ENCODE measurements around the gene HMGXB4.
A peak's percentile ranks its signal among the peaks of the same experiment; 100 is the strongest.

The HMGXB4 gene

DNA sequence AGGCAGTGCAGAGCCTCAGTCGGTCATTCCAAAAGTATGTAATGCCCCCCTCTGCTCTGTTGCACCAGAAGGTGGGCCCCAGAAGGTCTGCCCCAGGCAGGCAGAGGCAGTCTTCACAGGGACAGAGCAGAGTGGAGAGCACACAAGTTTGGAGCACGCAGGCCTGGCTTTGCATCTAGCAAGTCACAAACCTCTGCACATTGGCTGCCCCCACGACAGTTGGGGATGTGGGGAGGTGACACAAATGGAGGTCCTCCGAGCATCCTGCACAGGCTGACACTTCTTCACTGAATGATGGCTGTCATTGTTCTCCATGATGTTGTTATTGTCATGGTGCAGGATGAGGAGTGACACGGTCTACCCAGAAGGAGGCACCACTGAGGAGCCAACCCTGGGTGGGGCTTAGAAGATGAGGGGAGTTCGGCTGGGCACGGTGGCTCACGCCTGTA lies 54.3 kb downstream of the HMGXB4 start:
- DNase-seq (ENCODE audit: low read depth), result no peak

DNA sequence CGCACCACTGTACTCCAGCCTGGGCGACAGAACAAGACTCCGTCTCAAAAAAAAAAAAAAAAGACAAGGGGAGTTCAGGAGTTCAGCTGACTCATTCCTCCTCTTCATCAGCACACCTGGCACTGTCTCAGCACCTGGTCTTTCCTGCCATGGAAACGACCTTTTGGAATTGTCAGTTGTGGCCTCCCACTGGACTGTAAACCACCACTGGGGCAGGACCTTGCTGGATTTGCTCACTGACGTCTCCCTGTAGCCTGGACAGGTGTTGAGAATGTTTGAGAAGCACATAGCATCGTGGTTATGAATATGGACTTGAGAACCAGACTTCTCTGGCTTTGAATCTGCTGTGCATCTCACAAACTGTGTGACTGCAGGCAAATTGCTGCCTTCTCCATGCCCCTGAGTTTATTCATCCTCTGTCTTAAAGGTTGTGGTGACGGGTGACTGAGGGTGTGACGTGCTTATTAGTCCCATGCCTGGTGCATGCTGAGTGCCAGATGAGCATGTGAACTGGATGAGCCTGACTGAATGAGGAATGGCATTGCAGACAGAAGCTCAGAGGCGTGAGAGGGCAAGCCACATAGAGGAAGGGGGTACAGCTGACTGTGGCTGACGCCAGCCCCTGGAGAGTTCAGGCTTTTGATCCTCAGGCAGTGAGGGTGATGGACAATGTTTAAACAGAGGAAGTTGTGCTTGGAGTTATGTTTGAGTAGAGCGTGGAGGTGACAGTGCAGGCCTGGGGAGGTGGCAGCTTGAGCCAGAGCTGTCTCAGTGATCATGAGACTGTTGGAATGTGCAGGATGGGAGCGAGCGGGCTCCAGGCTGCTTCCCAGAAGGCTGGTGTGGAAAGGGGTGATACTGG lies 55.1 kb downstream of the HMGXB4 start:
- DNase-seq (ENCODE audit: low read depth), result no peak

DNA sequence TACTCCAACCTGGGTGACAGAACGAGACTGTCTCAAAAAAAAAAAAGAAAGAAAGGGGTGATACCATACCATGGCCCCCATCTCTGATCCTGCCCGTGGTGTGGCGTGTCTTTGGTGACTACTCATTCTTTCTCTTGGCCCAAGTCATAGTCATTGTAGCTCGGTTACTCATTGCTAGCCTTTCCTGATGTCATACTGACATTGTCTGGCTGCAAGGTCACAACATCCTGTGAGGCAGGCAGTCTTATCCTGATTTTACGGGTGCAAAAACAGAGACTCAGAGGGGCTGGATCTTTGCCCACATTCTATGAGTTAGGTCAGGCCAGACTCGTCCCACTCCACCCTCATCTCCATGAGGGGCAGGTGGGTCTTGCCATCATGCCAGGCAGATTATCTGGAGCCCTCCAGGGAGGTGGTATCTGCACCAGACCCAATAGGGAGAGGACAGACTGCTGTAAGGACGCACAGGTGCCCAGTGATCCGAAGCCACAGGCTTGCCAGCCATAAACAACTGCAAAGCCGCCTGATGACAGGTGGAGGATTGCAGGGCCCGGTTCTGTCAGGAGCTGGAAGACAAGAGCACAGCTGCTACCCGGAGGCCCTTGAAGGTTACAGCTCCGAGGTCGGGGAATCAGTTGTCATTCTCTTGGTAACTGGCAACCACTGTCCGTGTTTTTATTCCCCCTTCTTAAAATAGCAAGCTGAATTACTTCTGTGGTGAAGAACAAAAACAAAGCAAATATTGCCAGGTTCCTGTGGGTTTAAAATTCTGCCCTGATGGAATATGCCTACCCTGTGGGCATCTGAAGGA lies 56.2 kb downstream of the HMGXB4 start:
- peak; percentile 85 for DNase-seq (ENCODE audit: low read depth)

- no peak for DNase-seq (ENCODE audit: low read depth)
Measured at GRCh38 chr22:35314161-35314942, 57.1 kb downstream of the HMGXB4 start.

- no peak for DNase-seq (ENCODE audit: low read depth)
Measured at GRCh38 chr22:35315141-35315854, 58.0 kb downstream of the HMGXB4 start.

DNA sequence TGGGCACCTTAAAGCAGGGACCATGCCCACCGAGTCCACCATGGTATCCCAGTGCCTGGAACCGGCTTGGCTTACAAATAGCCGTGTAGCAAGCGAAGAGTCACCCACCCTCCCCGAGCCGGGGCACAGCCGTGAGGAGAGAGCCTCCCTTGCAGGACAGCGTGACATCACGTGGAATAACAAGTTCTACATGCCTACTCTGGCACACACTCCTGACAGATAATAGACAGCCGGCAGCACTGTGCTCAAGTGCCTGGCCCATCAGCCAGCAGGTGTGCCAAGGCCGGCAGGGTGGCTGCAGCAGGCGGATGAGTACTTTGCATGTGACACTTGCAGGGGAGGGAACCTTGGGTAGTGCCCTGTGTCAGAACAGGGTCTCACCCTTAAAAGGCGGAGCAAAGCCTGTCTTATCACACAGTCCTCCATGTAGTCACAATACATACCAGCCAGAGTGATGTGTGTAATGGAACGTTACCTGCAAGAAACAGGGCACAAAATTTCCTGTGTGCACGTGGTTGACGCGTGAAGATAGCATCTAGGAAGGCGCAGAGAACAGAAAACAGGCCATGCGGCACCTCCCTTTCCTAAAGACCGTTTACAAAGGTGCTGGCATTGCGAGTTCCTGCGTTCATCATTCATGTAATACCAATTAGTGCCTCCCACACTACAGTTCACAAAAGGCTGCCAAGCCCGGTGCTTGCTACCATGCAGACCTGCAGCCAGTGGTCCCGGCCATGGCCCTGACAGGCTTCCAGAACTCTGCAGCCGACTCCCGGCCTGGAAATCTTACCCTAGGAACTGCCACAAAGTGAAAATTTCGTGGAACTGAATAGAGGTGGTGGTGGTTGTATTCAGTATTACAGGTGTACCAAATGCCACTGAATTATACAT lies 58.8 kb downstream of the HMGXB4 start:
- no peak for DNase-seq (ENCODE audit: low read depth)

- no peak for DNase-seq (ENCODE audit: low read depth)
Measured at GRCh38 chr22:35316751-35317150, 59.5 kb downstream of the HMGXB4 start.

- no peak for DNase-seq (ENCODE audit: low read depth)
Measured at GRCh38 chr22:35317680-35318290, 60.5 kb downstream of the HMGXB4 start.

- no peak for DNase-seq (ENCODE audit: low read depth)
Measured at GRCh38 chr22:35318346-35319215, 61.3 kb downstream of the HMGXB4 start.

DNA sequence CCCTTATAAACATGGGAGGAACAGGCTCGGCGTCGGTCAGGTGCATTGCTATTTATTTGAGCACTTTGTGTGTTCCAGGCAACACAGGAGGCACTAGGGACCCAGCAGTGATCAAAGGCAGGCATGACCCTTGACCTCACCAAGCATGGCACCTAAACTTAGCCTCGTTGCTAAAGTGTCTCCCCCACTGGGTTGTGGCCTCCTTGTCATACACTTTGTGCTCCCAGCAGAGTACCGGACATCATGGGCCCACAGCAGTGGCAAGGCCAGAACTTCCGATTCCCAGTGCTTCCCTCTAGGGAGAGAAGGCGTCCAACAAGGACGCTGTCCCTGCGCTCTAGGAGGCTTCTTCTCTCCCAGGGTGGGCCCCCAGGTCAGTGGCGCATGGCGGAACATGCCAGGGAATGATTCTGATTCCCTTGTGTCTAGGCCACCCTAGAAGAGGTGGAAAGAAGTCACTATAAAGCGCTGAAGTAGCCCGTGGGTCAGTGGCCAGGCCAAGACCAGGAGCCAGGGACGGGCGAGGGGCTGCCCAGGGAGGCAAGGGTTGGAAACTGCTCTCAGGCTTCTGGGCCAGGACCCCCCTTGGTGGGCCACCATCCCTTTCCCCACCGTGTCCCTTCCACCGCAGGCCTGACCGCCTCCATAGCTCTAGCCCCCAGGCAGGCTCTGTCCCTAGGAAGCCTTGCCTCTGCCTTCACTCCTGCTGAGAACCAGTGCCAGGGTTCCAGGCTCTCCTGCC lies 62.1 kb downstream of the HMGXB4 start:
- DNase-seq (ENCODE audit: low read depth), result no peak

DNA sequence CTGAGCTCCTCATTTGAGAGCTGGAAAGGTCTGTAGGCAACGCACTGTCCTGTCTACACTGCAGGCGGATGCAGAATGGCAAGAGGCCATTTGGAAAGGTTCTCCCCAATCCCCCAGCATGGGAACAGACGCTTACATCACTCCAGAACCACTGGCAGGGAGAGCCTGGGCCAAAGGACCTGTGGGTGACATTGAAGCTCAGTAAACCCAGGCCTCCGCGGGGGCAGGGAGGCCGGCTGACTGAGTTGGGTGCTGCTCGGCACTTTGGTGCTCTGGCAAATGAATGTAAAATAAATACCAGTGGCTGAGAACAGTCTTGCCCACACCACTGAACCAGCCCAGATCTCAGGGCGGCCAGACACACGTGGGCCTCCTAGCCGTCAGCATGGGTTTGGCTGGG lies 64.8 kb downstream of the HMGXB4 start:
- DNase-seq (ENCODE audit: low read depth), result no peak

DNA sequence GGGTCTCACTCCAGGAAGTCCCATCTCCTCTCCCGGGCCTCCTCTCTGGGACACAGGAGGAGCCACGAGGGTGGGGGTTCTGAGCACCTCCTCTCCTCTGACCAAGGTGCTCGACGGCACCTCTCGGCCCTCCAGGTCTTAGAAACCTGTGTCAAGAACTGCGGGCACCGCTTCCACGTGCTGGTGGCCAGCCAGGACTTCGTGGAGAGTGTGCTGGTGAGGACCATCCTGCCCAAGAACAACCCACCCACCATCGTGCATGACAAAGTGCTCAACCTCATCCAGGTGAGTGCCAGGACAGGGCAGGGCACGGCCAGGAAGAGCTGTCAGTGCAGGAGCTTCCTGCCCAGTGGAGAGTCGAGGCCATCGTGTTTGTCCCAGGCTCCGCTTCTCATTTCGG lies 65.6 kb downstream of the HMGXB4 start:
- no peak for DNase-seq (ENCODE audit: low read depth)

DNA sequence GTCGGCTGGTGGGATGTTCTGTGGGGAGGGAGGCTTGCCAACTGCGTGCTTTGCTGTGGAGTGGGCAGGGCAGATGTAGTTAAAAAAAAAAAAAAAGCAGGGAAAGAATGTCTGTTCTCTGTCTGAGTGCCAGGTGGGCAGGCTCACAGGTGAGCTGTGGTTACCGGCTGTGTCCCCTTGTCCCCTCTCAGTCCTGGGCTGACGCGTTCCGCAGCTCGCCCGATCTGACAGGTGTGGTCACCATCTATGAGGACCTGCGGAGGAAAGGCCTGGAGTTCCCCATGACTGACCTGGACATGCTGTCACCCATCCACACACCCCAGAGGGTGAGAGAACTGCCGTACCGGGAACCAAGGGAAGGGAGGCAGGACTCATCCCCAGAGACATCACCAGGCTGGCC lies 66.0 kb downstream of the HMGXB4 start:
- no peak for DNase-seq (ENCODE audit: low read depth)

- no peak for DNase-seq (ENCODE audit: low read depth)
Measured at GRCh38 chr22:35324067-35324466, 66.8 kb downstream of the HMGXB4 start.

DNA sequence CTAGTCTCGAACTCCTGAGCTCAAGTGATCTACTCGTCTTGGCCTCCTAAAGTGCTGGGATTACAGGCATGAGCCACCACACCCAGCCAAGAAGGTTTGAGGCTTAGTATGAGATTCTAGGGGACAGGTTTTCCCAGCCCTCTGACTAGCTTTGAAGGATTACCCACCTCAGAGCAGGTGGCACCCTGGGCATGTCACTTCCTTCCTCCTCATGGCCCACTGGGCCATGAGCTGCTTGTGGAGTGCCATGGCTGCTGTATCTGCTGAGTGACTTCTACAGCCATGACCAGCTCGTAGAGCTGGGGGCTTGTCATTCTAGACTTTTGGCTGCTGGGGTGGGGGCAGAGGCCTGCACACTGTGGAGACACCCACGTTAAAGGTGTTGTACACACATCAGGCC lies 67.5 kb downstream of the HMGXB4 start:
- no peak for DNase-seq (ENCODE audit: low read depth)

DNA sequence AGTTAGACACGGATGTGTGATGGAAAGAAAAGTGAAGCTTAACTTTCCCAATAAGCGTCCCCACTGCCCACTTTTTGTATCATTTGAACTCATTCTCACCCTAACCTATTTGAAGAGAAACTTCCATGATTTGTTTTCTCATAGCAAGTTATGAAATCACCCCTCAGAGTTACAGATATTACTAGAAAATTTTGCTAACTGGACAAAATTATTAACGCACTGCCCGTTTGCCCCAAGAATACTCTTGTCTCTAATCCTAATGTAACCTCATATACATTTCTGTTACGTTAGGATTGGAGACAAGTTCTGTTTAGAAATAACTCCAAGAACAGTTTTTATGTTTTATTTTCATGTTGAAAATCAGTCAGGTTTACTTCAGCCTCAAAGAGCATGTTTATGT lies 67.9 kb downstream of the HMGXB4 start:
- no peak for DNase-seq (ENCODE audit: low read depth)

- no peak for DNase-seq (ENCODE audit: low read depth)
Measured at GRCh38 chr22:35326854-35327562, 69.7 kb downstream of the HMGXB4 start.

Data from GM04503 (cell line).